MG63 (cell line): ENCODE data around the gene OR13C9. TPM values are rescaled to one million over a fixed set of nuclear protein-coding genes. Genes with fewer than 3 reads are reported as not detected.
"Not testable (repeated sequence)": the region's sequence is repeated elsewhere in the genome, so short reads cannot be mapped to it uniquely, and the experiment has no call there.

Experiments
- DNase-seq: peaks from one replicate; pipeline ENCODE4 v3.0.0-alpha.2; 2020
- H3K27me3 ChIP-seq: fragments of 250-450 bp; sonication (Bioruptor Pico); 2 replicates; pipeline ENCODE4 v1.5.1; 2020; ENCODE audit warnings: mild to moderate bottlenecking, moderate library complexity
- H3K36me3 ChIP-seq: fragments of 250-450 bp; sonication (Bioruptor Pico); 2 replicates; pipeline ENCODE4 v1.5.1; 2020; ENCODE audit warnings: mild to moderate bottlenecking, moderate library complexity
- H3K4me3 ChIP-seq: fragments of 250-450 bp; sonication (Bioruptor Pico); 2 replicates; pipeline ENCODE4 v1.5.1; 2020; ENCODE audit warnings: mild to moderate bottlenecking, moderate library complexity
- H3K9me3 ChIP-seq: fragments of 250-450 bp; sonication (Bioruptor Pico); 2 replicates; pipeline ENCODE4 v1.5.1; 2020; ENCODE audit warnings: mild to moderate bottlenecking, moderate library complexity
- total RNA-seq: library from RNA; depleted of rRNA; stranded (reverse); fragments of >200 nt; shearing (Covaris generic); gene quantifications from 2 replicates; pipeline ENCODE4 v1.2.3, GENCODE V29; 2014; ENCODE audit warnings: low replicate concordance; rRNA removed

OR13C9 gene, protein sequence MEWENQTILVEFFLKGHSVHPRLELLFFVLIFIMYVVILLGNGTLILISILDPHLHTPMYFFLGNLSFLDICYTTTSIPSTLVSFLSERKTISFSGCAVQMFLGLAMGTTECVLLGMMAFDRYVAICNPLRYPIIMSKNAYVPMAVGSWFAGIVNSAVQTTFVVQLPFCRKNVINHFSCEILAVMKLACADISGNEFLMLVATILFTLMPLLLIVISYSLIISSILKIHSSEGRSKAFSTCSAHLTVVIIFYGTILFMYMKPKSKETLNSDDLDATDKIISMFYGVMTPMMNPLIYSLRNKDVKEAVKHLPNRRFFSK
- total RNA-seq, result not detected in 2 replicates

DNA sequence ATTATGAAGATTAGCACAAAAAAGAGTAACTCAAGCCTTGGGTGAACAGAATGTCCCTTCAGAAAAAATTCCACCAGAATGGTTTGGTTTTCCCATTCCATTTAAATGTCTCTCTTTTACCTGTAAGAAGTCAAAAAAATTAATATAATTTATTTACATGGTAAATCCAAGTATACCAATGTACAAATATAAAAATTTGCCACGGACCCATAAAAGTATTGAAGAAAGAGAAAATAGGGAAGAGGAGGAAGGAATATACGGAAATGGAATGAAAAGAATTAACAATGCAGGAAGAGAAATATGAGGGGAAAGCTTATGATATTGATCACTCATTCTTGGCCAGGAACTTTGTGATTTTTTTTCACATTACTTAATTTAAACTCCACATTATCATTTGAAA, at the start of gene OR13C9:
Gene OR13C9, minus strand, starts transcription at position 101 of the 400 bp plus-strand sequence. Its CDS starts 0 bp downstream, at position 101.
- H3K27me3 ChIP-seq, result no peaks in the 10 kb centered on the region
- no peaks in the 10 kb centered on the region for H3K36me3 ChIP-seq
- no peak for DNase-seq
- no peak within 1 kb of the TSS for H3K4me3 ChIP-seq
- no peaks in the 10 kb centered on the region for H3K9me3 ChIP-seq

DNA sequence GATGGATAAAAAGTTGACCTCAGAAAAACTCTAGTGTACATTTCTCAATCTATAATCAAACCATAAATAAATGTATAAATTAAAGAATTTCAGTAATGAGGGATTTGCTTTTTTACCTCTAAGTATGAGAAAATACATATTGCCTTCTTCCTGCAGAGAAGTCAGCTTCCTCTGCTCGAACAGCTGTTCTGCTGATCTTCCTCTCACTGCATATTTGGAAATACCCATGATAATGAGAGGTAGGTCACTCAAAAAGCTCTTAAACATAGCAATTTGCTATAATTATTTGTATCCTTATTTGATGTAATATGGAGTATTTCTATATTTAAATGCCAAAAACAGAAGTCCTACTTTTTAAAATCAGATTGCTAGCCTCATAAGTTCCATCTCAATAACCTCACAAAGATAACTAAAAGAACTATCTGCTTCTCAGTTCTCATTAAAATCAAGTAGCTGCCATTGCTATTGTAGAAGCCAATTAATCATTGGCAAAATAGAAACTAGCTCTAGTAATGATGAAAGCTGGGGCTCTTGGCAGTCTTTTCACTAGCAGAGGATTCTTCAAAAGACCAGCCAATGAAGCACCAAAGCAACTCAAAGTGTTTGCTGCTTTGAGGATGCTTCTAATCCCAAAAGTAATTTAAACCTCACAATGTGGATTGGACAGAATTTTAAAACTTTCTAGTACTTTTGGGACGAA, 40.6 kb upstream of the OR13C9 start:
- no peaks in the 10 kb centered on the region for H3K27me3 ChIP-seq
- peaks cover 1% of the 10 kb centered on the region; the same call in 1 of the 2 replicates for H3K9me3 ChIP-seq
- no peak for DNase-seq
- no peaks in the 10 kb centered on the region for H3K36me3 ChIP-seq
- H3K4me3 ChIP-seq, result no peak overlapping the region

DNA sequence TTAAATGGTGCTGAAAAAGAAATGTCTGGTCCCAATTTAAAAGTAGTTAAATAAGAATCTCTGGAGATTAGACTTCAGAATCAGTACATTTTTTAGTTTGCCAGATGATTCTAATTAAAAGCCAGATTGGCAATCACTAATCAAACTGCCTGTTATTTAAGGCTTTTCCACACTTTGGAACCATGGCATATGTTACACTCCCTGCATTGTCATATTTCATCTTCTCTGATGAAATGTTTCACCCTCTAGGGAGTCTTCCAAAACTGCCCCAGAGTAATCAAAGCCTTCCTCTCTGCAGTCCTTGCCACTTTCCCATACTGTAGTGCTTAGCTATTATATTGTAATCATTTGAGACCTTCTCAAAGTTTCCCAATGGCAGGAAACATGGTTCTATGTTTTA, 17.5 kb upstream of the OR13C9 start:
- Histone ChIP-seq H3K4me3 (no peak overlapping the region), H3K36me3 (no peaks in the 10 kb centered on the region), H3K27me3 (no peaks in the 10 kb centered on the region), H3K9me3 (0 out of 2 replicates have a peak, but pooled peaks cover 2% of the 10 kb centered on the region)
- no peak for DNase-seq

DNA sequence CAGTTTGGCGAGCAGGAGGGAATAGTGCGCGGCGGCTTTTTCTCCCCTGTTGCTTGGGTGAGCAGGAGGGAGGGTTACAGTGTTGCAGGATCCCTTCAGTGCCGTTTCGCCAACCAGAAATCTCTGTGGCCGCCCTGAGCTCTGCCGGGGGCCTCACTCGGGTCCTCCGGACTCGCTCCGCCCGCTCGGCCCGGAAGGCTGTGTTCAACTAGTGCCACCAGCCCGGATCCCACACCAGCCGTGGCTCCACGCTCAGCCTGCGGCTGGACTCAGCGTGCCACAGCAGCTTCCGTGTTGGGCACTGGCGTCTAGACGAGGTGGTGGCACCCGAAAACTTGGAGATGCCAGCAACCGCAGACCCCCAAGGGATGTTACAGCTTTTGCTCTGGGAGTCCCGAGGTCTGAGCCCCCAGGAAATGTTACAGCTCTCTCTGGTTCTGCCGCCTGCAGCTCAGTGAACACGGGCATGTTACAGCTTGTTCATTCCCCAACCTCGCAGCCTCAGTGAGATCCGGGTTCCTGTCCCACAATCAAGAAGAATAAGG, 16.0 kb upstream of the OR13C9 start:
- Histone ChIP-seq H3K27me3 (no peaks in the 10 kb centered on the region), H3K36me3 (no peaks in the 10 kb centered on the region)
- no peak for DNase-seq

DNA sequence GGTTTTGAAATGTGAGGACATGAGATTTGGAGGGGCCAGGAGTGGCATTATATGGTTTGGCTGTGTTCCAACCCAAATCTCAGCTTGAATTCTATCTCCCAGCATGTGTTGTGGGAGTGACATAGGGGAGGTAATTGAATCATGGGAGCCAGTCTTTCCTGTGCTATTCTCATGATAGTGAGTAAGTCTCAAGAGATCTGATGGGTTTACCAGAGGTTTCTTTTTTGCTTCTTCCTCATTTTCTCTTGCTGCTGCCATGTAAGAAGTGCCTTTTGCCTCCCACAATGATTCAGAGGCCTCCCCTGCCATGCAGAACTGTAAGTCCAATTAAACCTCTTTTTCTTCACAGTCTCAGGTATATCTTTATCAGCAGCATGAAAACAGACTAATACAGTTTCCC, 8.0 kb upstream of the OR13C9 start:
- H3K36me3 ChIP-seq, H3K9me3 ChIP-seq, H3K27me3 ChIP-seq, DNase-seq, H3K4me3 ChIP-seq: not testable (repeated sequence)

More for the DNA sequence above, 16.0 kb upstream of the OR13C9 start:
- Histone ChIP-seq H3K9me3 (no peaks in the 10 kb centered on the region), H3K4me3 (no peak overlapping the region)

DNA sequence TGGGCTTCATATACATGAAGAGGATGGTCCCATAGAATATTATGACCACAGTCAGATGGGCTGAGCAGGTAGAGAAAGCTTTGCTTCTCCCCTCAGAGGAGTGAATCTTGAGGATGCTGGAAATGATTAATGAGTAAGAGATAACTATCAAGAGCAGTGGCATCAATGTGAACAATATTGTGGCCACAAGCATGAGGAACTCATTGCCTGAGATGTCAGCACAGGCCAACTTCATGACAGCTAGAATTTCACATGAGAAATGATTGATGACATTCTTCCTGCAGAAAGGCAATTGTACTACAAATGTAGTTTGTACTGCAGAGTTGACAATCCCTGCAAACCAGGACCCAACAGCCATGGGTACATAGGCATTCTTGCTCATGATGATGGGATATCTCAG, 586 bp downstream of the OR13C9 start:
- DNase-seq, result no peak
- Histone ChIP-seq H3K27me3 (no peaks in the 10 kb centered on the region), H3K36me3 (no peaks in the 10 kb centered on the region), H3K4me3 (no peak overlapping the region), H3K9me3 (no peaks in the 10 kb centered on the region)

DNA sequence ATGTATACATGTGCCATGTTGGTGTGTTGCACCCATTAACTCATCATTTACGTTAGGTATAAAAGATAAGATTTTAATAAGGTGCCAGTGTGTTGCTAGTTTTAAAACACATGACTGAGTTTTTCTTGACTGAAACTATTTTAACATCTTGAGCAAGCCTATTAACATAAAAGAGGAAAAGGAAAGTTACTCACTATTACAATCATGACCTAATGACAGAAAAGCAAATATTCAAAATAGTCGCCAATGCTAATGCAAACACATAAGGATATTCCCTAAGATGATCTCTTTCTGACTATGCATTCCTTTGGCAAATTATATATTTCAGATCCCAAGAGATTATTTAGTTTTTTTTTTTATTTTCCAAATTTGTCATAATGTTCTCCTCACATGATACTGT, 6.8 kb downstream of the OR13C9 start:
- Histone ChIP-seq H3K4me3 (no peak overlapping the region), H3K9me3 (no peaks in the 10 kb centered on the region), H3K27me3 (no peaks in the 10 kb centered on the region), H3K36me3 (no peaks in the 10 kb centered on the region)
- no peak for DNase-seq

DNA sequence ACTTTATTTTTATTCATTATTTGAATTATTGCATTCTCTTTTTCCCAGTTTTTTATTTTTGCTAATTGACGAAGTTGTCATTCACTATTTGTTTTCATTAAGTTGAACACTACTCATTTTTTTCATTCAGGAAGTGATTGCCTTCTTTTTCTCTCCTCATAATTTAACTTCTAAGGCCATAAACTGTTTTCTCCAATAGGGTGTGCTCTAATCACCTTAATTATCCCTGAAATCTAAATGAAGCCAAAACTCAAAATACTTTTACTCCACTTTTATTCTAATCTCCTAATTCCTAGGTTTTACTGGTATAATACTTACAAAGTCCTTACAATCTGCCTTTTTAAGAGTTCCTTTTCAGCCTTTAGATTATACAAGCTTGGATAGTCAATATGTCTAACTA, 9.7 kb downstream of the OR13C9 start:
- H3K36me3 ChIP-seq, result no peaks in the 10 kb centered on the region
- H3K27me3 ChIP-seq, result no peaks in the 10 kb centered on the region
- no peak for DNase-seq
- H3K9me3 ChIP-seq, result no peaks in the 10 kb centered on the region
- H3K4me3 ChIP-seq, result no peak overlapping the region

DNA sequence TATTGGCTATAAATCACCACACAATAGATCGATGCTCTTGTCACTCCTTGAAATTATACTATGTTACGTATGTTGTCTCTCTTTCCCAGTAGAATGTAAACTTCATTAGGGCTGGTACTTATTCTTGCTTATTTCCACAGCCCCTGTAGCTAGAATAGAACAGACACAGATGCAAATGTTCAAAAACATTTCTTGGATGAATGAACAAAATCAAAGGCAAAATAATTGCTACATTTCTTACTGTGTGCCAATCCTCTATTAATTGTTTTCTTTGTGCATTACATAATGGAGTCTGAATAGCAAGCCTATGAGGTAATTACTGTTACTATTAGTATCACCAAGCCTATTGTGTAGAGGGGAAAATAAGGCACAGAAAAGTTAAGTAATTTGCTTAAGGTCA, 11.9 kb downstream of the OR13C9 start:
- no peaks in the 10 kb centered on the region for H3K27me3 ChIP-seq
- no peak for DNase-seq
- no peak overlapping the region for H3K4me3 ChIP-seq
- H3K36me3 ChIP-seq, result no peaks in the 10 kb centered on the region
- no peaks in the 10 kb centered on the region for H3K9me3 ChIP-seq

DNA sequence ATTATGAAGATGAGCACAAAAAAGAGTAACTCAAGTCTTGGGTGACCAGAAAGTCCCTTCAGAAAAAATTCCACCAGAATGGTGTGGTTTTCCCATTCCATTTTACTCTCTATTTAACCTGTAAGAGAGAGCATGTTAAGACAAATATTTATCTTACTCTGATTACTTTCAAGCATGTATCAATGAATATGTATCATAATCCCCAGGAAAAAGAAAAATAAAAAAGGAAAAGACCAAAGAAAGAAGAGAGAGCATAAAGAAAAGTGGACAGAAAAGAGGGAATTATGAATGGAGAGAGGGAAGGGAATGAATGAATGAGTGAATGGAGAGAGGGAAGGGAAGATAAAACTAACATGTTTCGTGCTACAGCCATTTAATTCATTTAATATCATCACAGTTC, 12.5 kb downstream of the OR13C9 start, which contains the start of gene OR13C2:
Gene OR13C2, minus strand, starts transcription at position 101 of the 400 bp plus-strand sequence. Its CDS starts 0 bp downstream, at position 101.
- DNase-seq, H3K27me3 ChIP-seq, H3K36me3 ChIP-seq, H3K9me3 ChIP-seq, H3K4me3 ChIP-seq: not testable (repeated sequence)

DNA sequence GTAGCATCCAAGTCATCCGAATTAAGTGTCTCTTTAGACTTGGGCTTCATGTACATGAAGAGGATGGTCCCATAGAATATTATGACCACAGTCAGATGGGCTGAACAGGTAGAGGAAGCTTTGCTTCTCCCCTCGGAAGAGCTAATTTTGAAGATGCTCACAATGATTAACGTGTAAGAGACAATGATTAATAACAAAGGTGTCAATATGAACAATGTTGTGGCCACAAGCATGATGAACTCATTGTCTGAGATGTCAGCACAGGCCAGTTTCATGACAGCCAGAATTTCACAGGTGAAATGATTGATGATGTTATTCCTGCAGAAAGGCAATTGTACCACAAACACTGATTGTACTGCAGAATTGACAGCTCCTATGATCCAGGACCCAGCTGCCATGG, 13.2 kb downstream of the OR13C9 start:
- H3K27me3 ChIP-seq, result no peaks in the 10 kb centered on the region
- no peak for DNase-seq
- H3K9me3 ChIP-seq, result no peaks in the 10 kb centered on the region
- no peaks in the 10 kb centered on the region for H3K36me3 ChIP-seq
- H3K4me3 ChIP-seq, result no peak overlapping the region

DNA sequence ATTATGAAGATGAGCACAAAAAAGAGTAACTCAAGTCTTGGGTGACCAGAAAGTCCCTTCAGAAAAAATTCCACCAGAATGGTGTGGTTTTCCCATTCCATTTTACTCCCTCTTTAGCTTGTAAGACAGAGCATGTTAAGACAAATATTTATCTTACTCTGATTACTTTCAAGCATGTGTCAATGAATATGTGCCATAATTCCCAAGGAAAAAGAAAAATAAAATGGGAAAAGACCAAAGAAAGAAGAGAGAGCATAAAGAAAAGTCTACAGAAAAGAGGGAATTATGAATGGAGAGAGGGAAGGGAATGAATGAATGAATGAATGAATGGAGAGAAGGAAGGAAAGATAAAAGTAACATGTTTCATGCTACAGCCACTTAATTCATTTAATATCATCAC, 18.7 kb downstream of the OR13C9 start, which contains the start of gene OR13C5:
Gene OR13C5, minus strand, starts transcription at position 101 of the 400 bp plus-strand sequence. Its CDS starts 0 bp downstream, at position 101.
- not testable (repeated sequence) for H3K27me3 ChIP-seq, H3K4me3 ChIP-seq, H3K36me3 ChIP-seq, DNase-seq, H3K9me3 ChIP-seq

DNA sequence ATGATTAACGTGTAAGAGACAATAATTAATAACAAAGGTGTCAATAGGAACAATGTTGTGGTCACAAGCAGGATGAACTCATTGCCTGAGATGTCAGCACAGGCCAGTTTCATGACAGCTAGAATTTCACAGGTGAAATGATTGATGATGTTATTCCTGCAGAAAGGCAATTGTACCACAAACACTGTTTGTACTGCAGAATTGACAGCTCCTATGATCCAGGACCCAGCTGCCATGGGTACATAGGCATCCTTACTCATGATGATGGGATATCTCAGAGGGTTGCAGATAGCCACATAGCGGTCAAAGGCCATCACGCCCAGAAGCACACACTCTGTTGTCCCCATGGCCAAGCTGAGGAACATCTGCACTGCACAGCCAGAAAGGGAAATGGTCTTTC, 19.3 kb downstream of the OR13C9 start:
- H3K4me3 ChIP-seq, H3K27me3 ChIP-seq, H3K36me3 ChIP-seq, H3K9me3 ChIP-seq, DNase-seq: not testable (repeated sequence)

DNA sequence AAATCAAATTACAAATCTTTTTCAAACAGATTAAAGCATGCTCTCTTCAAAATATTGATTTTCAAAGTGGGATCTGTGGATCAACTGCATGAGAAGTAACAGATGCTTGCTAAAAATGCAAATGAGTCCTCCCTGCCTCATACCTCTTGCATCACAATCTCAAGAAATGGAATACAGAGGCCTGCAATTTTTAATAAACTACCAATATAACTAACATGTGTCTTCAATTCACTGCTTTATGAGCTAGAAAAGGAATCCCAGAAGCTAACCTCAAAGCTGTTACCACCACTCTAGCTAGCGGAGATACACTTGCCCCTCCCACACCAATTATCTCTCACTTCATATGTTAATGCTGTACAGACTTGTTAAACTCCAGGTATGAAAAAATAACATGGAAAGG, 28.4 kb downstream of the OR13C9 start:
- H3K4me3 ChIP-seq, result no peak overlapping the region
- DNase-seq, result no peak
- H3K9me3 ChIP-seq, result no peaks in the 10 kb centered on the region
- H3K27me3 ChIP-seq, result no peaks in the 10 kb centered on the region
- H3K36me3 ChIP-seq, result no peaks in the 10 kb centered on the region

DNA sequence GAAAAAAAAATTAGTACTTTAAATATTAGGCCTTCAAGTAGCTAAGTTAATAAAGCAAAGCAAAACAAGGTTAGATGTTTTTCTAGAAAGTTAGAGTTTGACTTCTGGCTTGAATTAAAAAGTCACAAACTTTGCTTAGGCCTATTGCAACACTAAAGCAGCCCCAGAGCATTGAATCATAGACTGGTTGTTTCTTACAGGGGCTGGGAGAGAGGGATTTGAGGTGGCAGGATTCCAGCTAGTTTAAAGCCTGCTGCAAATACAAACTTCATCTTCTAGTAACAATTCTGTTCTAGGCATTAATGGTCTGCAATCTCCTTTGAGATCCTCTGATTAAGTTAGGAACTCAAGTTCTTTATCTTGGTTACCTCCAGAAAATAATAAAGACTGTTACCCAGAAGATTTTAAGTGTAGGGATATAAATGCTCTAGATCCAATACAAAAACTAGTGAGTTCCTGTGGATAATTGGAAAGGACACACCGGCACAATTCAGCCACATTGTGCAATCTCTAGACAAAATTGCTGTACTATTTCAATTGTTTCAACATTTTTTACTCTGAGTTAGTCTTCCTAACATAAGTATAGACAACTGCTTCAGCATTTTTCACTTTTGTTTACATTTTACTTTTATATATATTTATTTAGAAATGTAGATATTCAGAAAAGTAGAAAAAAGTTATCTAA, 31.4 kb downstream of the OR13C9 start:
- no peaks in the 10 kb centered on the region for H3K9me3 ChIP-seq
- H3K4me3 ChIP-seq, result no peak overlapping the region
- H3K27me3 ChIP-seq, result no peaks in the 10 kb centered on the region
- H3K36me3 ChIP-seq, result no peaks in the 10 kb centered on the region
- DNase-seq, result peak; percentile 2

DNA sequence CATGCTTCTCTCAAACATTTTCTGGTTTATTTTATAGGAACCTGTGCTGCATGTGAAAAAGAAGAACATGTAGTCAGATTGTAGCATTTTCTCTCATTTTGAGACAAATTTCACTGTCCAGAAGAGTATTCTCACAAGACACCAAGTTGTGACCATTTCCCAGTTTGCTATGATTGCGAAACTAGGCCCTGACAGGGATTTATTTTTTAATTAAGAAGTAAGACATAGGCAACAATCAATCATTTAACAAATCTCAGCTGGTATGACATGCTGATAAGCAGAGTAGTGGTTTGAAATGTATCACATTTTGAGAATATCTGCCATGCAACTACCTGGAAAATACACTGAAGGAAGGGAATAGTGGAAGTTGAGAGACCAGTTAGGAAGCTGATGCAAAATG, 37.4 kb downstream of the OR13C9 start:
- DNase-seq, result no peak
- H3K27me3 ChIP-seq, result no peaks in the 10 kb centered on the region
- H3K4me3 ChIP-seq, result no peak overlapping the region
- H3K9me3 ChIP-seq, result no peaks in the 10 kb centered on the region
- no peaks in the 10 kb centered on the region for H3K36me3 ChIP-seq

DNA sequence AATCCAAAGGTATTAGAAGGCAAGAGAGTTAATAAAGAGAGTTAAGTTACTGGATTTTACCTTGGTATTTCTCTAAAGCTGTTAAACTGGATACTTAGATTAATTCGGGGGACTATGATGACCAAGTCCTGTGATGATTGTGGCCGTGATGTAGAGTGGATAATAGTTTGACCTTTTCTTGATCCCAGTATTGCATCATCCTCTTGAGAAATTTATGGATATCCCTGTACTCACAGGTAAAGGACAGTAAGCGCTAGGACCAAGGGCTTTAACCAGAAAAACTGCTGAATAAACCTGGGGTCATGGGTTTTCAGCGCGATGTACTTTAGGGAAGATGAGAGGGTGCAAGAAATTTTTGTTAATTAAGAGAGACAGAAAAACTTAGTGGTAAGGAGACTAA, 40.7 kb downstream of the OR13C9 start:
- Histone ChIP-seq H3K36me3 (no peaks in the 10 kb centered on the region), H3K9me3 (peaks cover 3% of the 10 kb centered on the region; the same call in 1 of the 2 replicates), H3K4me3 (no peak overlapping the region), H3K27me3 (no peaks in the 10 kb centered on the region)
- DNase-seq, result no peak
